HG03060 (cell line): ENCODE results near the gene KLHL7.
"Not testable (repeated sequence)": the region's sequence is repeated elsewhere in the genome, so short reads cannot be mapped to it uniquely, and the experiment has no call there.

Source experiments
- ATAC-seq: cut with Tn5 transposase; IDR thresholded peaks from one replicate; pipeline ENCODE4 v1.9.1; 2021; ENCODE audit warnings: low read depth, moderate number of reproducible peaks; ENCODE audit not compliant: unreplicated experiment

The KLHL7 gene

GRCh38 chr7:23211589-23211988 lies 106.0 kb downstream of the KLHL7 start:
- ATAC-seq, result no peak

DNA sequence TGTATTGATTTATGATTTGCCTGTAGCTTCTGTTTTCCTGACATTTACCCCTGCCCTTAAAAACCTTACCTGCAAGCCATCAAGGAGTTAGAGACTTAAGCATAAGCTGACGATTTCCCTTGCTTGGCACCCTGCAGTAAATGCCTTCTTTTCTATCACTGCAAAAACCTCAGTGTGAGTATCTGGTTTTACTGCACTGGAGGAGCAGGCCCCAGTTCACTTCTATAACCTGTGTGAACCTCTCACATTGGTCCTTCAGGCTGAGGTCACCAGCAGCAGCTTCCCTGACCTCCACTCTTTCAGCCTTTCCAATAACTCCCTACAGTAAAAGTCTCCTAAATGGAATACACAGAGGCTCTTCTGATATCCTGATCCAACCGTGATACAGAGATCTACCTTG lies 106.8 kb downstream of the KLHL7 start:
- no peak for ATAC-seq

- ATAC-seq, result no peak
Measured at GRCh38 chr7:23212841-23213240, 107.3 kb downstream of the KLHL7 start.

GRCh38 chr7:23213755-23214154 lies 108.2 kb downstream of the KLHL7 start:
- no peak for ATAC-seq

GRCh38 chr7:23214423-23214822 lies 108.8 kb downstream of the KLHL7 start:
- ATAC-seq, result no peak

DNA sequence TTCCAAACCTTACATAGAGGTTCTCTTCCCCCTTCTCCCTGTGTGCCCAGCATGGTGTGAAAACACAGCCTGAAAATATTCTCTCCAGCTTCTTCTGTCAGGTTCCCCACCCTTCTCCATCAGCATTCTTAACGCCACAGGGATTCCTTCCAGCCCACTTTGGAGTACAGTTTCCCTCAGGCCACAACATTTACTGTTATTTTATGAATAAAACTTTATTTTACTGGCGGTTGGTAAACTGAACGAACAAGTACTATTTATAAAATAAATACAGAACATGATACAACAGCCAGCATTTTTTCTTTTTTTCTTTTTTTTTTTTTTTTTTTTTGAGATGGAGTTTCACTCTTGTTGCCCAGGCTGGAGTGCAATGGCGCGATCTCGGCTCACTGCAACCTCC lies 109.4 kb downstream of the KLHL7 start:
- ATAC-seq, result no peak

DNA sequence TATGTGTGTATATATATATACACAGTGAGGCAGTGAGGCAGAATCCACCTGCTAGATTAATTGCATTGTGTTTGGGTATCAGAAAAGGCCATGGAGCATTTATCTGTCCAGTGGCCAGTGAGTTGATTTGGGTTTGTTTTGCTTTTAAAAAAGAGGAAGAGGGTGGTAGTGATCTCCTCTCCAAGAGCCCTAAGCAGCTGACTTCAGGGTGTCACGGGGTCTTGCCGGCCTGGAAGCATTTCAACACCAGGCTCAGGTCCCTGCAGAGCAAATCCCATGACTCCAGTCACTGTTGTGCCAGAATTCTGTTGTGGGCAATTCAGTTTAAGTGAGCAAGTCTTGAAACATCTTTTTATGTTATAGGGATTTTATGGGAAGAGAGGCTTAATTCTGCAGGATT lies 110.4 kb downstream of the KLHL7 start:
- no peak for ATAC-seq

DNA sequence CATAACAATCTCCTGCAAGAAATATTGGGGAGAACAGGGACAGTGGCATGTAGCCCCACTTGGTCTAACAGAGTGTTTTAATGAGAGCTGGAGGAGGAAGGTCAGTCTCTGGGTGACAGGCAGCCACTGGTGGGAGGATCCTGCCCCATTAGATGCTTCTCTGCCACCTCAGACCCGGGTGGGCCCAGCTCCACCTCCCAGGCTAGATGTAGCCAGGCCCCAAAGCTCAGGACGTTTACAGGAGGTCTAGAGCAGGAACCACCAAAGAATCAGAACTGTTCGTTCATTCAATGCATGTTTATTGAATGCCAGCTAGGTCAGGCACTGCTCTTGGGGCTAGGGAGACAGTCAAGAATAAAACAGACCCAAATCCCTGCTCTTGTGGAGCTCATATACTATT lies 112.6 kb downstream of the KLHL7 start:
- ATAC-seq, result no peak

GRCh38 chr7:23220690-23221305 lies 115.2 kb downstream of the KLHL7 start:
- ATAC-seq, result no peak

DNA sequence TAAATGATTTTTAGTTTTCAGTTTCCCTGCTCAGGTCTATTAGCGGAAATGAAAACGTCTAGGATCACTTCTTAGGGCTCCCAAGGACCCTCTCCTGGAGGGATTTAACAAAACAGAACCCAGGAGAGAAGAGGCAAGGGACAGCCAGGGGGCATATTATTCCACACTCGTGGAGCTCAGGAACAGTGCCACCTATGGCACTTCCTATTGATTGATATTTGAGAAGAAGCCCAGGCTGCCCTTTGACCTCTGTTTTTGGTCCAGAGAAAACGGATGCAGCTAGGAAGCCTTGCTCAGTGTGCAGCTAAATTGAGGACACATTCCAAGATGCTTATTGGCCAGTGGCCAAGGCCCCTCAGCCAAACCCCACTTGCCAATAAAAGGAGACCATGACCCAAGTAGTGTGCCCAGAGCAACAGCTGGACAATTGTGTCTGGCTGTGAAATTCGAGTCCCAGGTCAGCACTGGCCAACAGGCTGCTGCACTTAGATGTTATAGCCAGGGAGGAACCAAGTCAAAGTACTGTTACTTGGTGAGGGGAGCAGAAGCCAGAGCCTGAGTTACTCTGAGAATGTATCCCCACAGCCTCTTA lies 117.0 kb downstream of the KLHL7 start:
- ATAC-seq, result no peak

- ATAC-seq, result not testable (repeated sequence)
Measured at GRCh38 chr7:23224364-23224763, 118.8 kb downstream of the KLHL7 start.

GRCh38 chr7:23226844-23227450 lies 121.4 kb downstream of the KLHL7 start:
- ATAC-seq, result no peak
